HG02798 (cell line): ENCODE measurements around the gene CCDC159.
"Not testable (repeated sequence)": the region's sequence is repeated elsewhere in the genome, so short reads cannot be mapped to it uniquely, and the experiment has no call there.

Experiments used
- ATAC-seq: cut with Tn5 transposase; IDR thresholded peaks from one replicate; pipeline ENCODE4 v1.9.1; 2021; ENCODE audit warnings: mild to moderate bottlenecking; ENCODE audit not compliant: unreplicated experiment, poor library complexity

CCDC159 gene

GRCh38 chr19:11346104-11346940, at the start of gene CCDC159, which contains the start of gene TMEM205:
Gene CCDC159, plus strand, starts transcription at chr19:11346519. Its CDS starts 88 bp downstream, at chr19:11346607.
Gene TMEM205, minus strand, starts transcription at chr19:11346268. Its CDS starts 649 bp downstream, at chr19:11345619.
- peak; percentile 95 for ATAC-seq

DNA sequence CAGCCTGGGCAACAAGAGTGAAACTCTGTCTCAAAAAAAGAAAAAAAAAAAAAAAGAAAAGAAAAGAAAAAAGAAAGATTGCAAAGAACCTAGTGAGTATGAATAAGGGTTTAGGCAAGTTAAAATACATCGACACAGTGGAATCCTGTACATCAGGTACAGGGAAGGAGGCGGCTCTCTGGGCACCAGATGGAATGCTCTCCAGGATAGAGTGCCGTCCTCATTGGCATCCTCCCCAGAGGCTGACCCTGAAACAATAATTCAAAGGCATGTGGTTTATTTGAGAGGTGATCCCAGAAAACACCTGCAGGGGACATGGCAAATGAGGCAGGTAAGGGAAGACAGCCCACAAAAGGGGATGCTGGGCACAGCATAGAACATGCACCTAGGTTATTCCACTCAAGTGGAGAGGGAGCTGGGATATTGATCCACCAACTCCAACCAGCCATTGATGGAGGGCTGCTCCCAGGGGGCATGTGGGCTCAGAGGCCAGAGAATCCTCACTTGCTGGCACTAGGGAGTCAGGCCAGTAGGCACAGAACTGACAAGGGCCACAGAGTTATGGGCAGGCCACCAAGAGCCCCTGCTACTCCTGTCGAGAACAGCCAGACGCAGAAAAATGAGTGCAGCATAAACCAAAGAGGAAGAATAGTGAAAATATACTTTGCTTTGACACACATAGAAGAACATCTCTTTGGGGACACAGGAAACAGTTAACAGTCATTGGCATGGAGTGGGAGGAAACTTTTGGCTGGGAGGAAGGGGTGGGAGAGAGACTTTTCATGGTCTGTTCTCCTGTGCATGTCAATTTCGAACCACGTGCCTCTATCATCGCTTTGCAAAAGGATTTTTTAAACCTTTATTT, 46.1 kb upstream of the CCDC159 start:
- ATAC-seq, result no peak

DNA sequence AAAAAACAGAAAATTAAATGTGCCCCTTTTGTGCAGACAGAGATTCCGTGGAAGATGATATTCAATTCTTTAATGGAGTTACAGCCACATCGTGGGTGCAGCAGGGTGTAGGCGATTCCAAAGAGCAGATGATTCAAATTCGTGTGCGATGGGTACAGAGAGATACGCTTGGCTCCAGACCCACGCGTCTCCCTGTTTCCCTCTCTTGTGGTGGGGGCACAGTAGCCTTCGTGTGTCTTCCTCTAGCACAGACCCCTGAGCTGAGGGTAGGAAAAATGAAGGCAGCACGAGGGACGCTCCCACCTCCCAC, 45.6 kb upstream of the CCDC159 start:
- no peak for ATAC-seq

- no peak for ATAC-seq
Observed at GRCh38 chr19:11304936-11305335, 41.4 kb upstream of the CCDC159 start.

- ATAC-seq, result no peak
Observed at GRCh38 chr19:11306337-11306736, 40.0 kb upstream of the CCDC159 start.

- not testable (repeated sequence) for ATAC-seq
Observed at GRCh38 chr19:11320278-11320995, 25.9 kb upstream of the CCDC159 start.

DNA sequence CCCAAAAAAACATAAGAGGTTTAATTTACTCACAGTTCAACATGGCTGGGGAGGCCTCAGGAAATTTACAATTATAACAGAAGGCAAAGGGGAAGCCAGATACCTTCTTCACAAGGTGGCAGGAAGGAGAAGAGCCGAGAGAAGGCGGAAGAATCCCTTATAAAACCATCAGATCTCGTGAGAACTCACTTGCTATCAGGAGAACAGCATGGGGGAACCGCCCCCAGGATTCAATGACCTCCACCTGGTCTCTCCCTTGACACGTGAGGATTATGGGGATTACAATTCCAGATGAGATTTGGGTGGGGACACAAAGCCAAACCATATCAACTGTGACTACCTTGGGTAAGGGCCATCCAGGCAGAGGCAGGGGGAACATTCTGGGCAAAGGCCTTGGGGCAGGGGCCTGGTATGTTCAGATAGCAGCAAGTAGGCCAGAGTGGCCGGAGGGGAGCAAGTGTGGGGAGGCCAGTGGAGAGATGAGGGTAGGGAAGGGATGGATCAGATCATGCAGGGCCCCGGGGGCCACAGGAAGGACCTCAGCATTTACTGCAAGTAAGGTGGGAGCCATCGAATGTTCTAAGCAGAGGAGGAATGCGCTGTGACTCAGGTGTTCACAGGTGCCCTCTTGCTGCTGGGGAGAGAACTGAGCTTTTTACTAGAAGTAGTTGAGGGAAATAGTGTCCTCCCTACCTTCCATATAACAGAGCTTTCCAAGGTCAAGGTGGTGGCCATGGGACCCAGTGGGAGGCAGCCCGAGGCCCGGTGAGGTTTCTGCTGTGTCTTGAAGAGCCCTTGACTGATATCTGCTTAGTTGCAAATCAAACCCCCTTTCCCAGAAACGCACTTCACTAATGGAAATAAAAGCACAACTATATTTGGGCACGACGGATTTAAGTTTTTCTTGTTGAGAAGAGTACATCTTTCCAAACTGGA, 24.9 kb upstream of the CCDC159 start:
- no peak for ATAC-seq

DNA sequence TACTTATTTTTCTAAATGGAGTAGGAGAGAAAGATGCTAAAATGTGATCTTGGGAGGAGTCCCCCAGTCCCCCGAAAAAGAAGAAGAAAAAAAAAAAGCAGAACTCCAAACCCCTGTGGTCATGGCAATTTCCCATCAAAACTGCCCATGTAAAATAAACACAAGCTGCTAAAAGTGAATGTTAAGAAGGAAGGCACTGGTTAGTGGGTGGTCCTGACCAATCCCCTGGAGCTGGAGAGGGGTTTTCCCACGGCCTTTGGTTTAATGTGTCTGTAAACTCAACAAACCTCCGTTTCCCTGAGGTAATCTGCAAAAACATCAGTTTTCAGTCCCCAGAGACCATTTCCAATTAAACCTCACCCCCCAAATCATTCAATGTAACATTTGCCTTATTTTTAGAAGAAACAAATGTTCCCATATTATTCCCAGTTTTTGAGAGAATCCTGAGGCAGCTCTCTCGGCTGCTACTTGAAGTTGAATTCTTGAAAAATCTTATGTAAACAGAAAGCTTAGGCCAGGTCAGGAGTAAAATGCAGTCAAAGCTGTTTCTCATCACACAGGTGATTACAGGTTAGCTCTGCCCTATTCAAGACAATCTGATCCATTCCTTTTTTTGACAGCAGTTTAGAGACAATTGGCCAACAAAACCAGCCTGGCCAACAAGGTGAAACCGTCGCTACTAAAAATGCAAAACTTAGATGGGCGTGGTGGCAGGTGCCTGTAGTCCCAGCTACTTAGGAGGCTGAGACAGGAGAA, 23.9 kb upstream of the CCDC159 start:
- ATAC-seq, result no peak

DNA sequence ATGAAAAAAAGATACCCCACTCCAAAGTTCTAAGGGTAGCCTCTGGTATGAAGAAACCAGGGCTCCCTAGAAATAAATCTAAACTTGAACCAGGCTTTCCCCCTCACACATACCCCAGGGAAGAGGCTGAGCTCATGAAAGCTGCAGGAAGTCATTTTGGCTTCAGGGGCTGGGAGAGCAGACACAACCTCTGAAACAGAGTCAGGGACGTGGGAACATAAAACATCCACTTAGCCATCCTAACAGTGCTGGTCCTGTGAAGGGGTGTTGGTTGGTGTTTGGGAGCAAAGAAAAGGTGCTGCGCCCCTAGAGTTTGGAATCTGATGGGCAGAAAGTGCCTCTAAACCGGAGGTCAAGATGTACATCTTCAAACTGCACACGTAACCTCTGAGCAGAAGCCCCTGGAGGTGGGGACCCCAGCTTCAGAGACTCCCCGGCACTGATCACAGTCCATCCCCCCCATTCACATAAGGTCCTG, 22.7 kb upstream of the CCDC159 start:
- ATAC-seq, result no peak

DNA sequence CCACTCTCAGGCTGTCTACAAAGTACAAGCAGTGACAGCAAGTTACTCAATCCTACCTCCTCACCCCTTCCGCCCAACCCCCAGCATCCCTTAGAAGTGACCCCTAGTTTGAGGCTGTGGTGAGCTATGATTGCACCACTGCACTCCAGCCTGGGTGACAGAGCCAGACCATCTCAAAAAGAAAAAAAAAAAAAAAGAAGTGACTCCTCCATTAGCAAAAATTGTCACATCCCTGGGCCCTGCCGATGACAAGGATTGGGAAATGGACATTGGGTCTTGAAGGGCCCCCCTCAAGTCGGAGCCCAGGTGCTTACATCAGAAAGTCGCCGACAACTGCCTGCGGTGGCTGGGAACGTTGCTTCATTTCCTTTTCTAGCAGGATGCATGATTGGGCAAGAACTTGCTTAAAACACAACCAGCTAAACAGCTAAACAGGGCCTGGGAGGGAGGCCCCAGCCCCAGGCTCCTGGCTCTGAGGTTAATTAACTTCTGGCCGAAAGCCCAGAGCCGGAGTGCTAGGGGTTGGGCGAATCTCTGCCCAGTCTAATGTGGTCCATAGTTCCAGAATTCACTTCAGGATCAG, 22.1 kb upstream of the CCDC159 start:
- no peak for ATAC-seq

GRCh38 chr19:11324748-11325389, 21.4 kb upstream of the CCDC159 start:
- no peak for ATAC-seq

- no peak for ATAC-seq
Observed at GRCh38 chr19:11325544-11325943, 20.8 kb upstream of the CCDC159 start.

DNA sequence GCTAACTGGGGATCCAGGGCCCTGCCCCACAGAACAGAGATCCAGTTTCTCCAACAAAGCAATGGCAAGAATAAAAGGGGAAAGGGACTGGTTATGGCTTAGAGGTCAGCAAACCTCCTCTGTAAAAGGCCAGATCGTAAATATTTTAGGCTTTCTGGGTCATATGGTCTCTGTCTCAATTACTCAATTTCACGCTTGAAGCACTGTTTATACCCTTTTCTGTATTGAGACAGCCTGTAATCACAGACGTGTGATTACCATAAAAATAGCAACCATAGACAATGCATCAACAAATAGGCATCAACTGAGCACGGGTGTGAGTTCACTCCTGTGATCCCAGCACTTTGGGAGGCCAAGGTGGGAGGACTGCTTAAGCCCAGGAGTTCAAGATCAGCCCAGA, 16.2 kb upstream of the CCDC159 start:
- no peak for ATAC-seq

GRCh38 chr19:11331502-11331901, 14.8 kb upstream of the CCDC159 start:
- ATAC-seq, result no peak

- no peak for ATAC-seq
Observed at GRCh38 chr19:11332822-11333221, 13.5 kb upstream of the CCDC159 start.

GRCh38 chr19:11333838-11334237, 12.5 kb upstream of the CCDC159 start:
- not testable (repeated sequence) for ATAC-seq

DNA sequence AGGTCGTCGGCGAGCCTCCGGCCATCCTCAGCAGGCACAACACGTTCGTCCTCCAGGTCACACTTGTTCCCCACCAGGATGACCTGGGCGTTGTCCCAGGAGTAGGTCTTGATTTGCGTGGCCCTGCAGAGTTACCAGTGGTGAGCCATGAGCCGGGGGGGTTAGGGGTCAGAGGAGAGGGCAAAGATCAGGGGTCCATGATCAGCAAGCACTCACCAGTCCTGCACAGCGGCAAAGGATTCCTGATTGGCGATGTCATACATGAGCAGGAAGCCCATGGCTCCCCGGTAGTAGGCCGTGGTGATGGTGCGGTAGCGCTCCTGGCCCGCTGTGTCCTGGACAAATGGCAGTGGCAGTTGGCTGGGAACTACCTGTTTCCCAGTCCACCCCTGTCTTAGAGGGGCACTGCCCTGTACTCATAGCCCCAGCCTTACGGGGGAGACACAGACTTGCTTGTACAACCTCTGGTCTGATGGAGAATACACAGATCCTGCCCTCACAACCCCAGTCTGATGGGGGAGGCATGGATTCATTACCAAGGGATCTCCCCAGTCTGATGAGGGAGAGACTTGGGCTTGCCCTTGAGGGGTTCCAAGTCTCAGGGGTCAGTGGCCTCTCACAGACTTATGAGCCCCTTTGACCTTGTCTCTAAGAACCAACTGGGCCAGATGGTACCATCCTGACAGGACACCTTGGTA, 10.7 kb upstream of the CCDC159 start:
- no peak for ATAC-seq
